Ascending aorta (tissue), 2 donors: ENCODE measurements around the gene CCNL2. TPM values are rescaled to one million over a fixed set of nuclear protein-coding genes. Genes with fewer than 3 reads are reported as not detected.
"Not testable (repeated sequence)": the region's sequence is repeated elsewhere in the genome, so short reads cannot be mapped to it uniquely, and the experiment has no call there.

ENCODE experiments used
- DNase-seq, 2 donors: peaks; one replicate each; pipeline ENCODE4 v3.0.0-alpha.2; 2019; ENCODE audit warnings: low spot score in 2 of 2
- H3K27ac ChIP-seq, 2 donors: fragments of 200-600 bp; sonication (generic); one replicate each; pipeline ENCODE4 v1.5.1; 2016 to 2017; ENCODE audit warnings: mild to moderate bottlenecking in 1 of 2
- H3K27me3 ChIP-seq: fragments of 200-600 bp; sonication (generic); one replicate; pipeline ENCODE4 v1.5.1; 2017
- H3K36me3 ChIP-seq, 2 donors: fragments of 200-600 bp; sonication (generic); one replicate each; pipeline ENCODE4 v1.5.1; 2016
- H3K4me1 ChIP-seq, 2 donors: fragments of 200-600 bp; sonication (generic); one replicate each; pipeline ENCODE4 v1.5.1; 2016 to 2017; ENCODE audit warnings: mild to moderate bottlenecking in 1 of 2
- H3K4me3 ChIP-seq, 2 donors: fragments of 200-600 bp; sonication (generic); one replicate each; pipeline ENCODE4 v1.5.1; 2016 to 2017; ENCODE audit warnings: mild to moderate bottlenecking in 1 of 2
- H3K9me3 ChIP-seq, 2 donors: fragments of 200-600 bp; sonication (generic); one replicate each; pipeline ENCODE4 v1.5.1; 2016
- CTCF ChIP-seq, 3 experiments: fragments of 200-600 bp in 2 of 3; fragments of 450-650 bp in 1 of 3; sonication (generic) in 2 of 3; IDR thresholded peaks; one replicate each; pipeline ENCODE4 v1.5.1; 2016 to 2019; ENCODE audit warnings: antibody characterized with exemption in 3 of 3, mild to moderate bottlenecking in 1 of 3, moderate library complexity in 1 of 3
- intact Hi-C: fragments of 100-400 bp; cut with DNase I; formaldehyde crosslinking; loops from one replicate; pipeline ENCODE4 v1.15.1; 2023
- total RNA-seq: library from RNA; depleted of rRNA; stranded (reverse); fragments of >200 nt; gene quantifications from one replicate; pipeline ENCODE4 v1.1.0, GENCODE V29; 2016

The CCNL2 gene
- total RNA-seq, 1 donor from 2014 or later, result 150 TPM

- intact Hi-C loops, result no loop called here
- no peaks in the 10 kb centered on the region for H3K27me3 ChIP-seq
- H3K4me1 ChIP-seq, result peaks cover 11 to 24% of the 10 kb centered on the region in 2 donors
- no peaks in the 10 kb centered on the region for H3K36me3 ChIP-seq
- DNase-seq, result peak in 1 of 2 donors; percentile 75
- H3K27ac ChIP-seq, result peak overlapping the region; percentile 81 to 82
- TF ChIP-seq CTCF (IDR thresholded peaks at IDR 0.05), result peak in 1 of 3 experiments; percentile 15
- H3K9me3 ChIP-seq, result no peaks in the 10 kb centered on the region
- no peak overlapping the region for H3K4me3 ChIP-seq
These were observed 31.2 kb upstream of the CCNL2 start for GRCh38 chr1:1430114-1430982.

- Histone ChIP-seq H3K9me3 (no peaks in the 10 kb centered on the region), H3K4me1 (peaks cover 11 to 19% of the 10 kb centered on the region in 2 donors), H3K27me3 (no peaks in the 10 kb centered on the region), H3K4me3 (no peak overlapping the region), H3K36me3 (no peaks in the 10 kb centered on the region), H3K27ac (peak overlapping the region; percentile 81 to 82)
- DNase-seq, result no peak
- no peak for TF ChIP-seq CTCF (IDR thresholded peaks at IDR 0.05)
- intact Hi-C loops, result no loop called here
These were observed 30.5 kb upstream of the CCNL2 start for GRCh38 chr1:1429671-1430073.

- H3K4me1 ChIP-seq, result peaks cover 6 to 12% of the 10 kb centered on the region in 2 donors
These were observed 29.8 kb upstream of the CCNL2 start for GRCh38 chr1:1428967-1429366.

GRCh38 chr1:1428174-1428573, 29.0 kb upstream of the CCNL2 start:
- no peaks in the 10 kb centered on the region for H3K36me3 ChIP-seq
- H3K27me3 ChIP-seq, result no peaks in the 10 kb centered on the region
- H3K27ac ChIP-seq, result no peak overlapping the region
- DNase-seq, result no peak
- peaks cover 6 to 11% of the 10 kb centered on the region in 2 donors for H3K4me1 ChIP-seq
- no peaks in the 10 kb centered on the region for H3K9me3 ChIP-seq
- TF ChIP-seq CTCF (IDR thresholded peaks at IDR 0.05), result no peak
- intact Hi-C loops, result no loop called here
- no peak overlapping the region for H3K4me3 ChIP-seq

More at GRCh38 chr1:1428967-1429366, 29.8 kb upstream of the CCNL2 start:
- H3K9me3 ChIP-seq, H3K27me3 ChIP-seq, H3K4me3 ChIP-seq, intact Hi-C loops, H3K27ac ChIP-seq, DNase-seq, H3K36me3 ChIP-seq: not testable (repeated sequence)

- Histone ChIP-seq H3K36me3 (no peaks in the 10 kb centered on the region), H3K4me3 (peak overlapping the region; percentile 38 to 55), H3K27ac (no peak overlapping the region), H3K27me3 (no peaks in the 10 kb centered on the region), H3K9me3 (no peaks in the 10 kb centered on the region), H3K4me1 (peaks cover 6 to 11% of the 10 kb centered on the region in 2 donors)
- intact Hi-C loops, result no loop called here
- no peak for TF ChIP-seq CTCF (IDR thresholded peaks at IDR 0.05)
- DNase-seq, result no peak
These were observed 28.6 kb upstream of the CCNL2 start for GRCh38 chr1:1427820-1428148.

GRCh38 chr1:1427106-1427819, 28.1 kb upstream of the CCNL2 start:
- Histone ChIP-seq H3K27me3 (no peaks in the 10 kb centered on the region), H3K36me3 (no peaks in the 10 kb centered on the region), H3K4me3 (peak overlapping the region; percentile 38 to 55), H3K4me1 (peaks cover 6 to 11% of the 10 kb centered on the region in 2 donors), H3K27ac (no peak overlapping the region), H3K9me3 (no peaks in the 10 kb centered on the region)
- no peak for TF ChIP-seq CTCF (IDR thresholded peaks at IDR 0.05)
- intact Hi-C loops, result no loop called here
- DNase-seq, result no peak
